ENCODE measurements around the gene HSPB9.

- TF ChIP-seq, protein P1, sequence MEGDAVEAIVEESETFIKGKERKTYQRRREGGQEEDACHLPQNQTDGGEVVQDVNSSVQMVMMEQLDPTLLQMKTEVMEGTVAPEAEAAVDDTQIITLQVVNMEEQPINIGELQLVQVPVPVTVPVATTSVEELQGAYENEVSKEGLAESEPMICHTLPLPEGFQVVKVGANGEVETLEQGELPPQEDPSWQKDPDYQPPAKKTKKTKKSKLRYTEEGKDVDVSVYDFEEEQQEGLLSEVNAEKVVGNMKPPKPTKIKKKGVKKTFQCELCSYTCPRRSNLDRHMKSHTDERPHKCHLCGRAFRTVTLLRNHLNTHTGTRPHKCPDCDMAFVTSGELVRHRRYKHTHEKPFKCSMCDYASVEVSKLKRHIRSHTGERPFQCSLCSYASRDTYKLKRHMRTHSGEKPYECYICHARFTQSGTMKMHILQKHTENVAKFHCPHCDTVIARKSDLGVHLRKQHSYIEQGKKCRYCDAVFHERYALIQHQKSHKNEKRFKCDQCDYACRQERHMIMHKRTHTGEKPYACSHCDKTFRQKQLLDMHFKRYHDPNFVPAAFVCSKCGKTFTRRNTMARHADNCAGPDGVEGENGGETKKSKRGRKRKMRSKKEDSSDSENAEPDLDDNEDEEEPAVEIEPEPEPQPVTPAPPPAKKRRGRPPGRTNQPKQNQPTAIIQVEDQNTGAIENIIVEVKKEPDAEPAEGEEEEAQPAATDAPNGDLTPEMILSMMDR (tag by site-specific recombination; IDR thresholded peaks at IDR 0.05) = no peak
- no peak for TF ChIP-seq ZNF274 (IDR thresholded peaks at IDR 0.05; ENCODE audit: low read length)
- TF ChIP-seq ZNF274 (tag by site-specific recombination; IDR thresholded peaks at IDR 0.05; ENCODE audit: borderline replicate concordance) = no peak
- TF ChIP-seq PRDM1 (tag by site-specific recombination; IDR thresholded peaks at IDR 0.05) = no peak
- TF ChIP-seq ZNF394 (tag by site-specific recombination; IDR thresholded peaks at IDR 0.05; ENCODE audit: borderline replicate concordance) = no peak
- TF ChIP-seq ZNF664 (tag by site-specific recombination; IDR thresholded peaks at IDR 0.05) = no peak
- TF ChIP-seq ZNF280C (tag by site-specific recombination; IDR thresholded peaks at IDR 0.05) = no peak
- no peak for TF ChIP-seq SP3 (tag by site-specific recombination; IDR thresholded peaks at IDR 0.05)
- TF ChIP-seq ZNF140 (tag by site-specific recombination; IDR thresholded peaks at IDR 0.05) = no peak
- TF ChIP-seq YY1 (tag by site-specific recombination; IDR thresholded peaks at IDR 0.05) = no peak
- no peak for TF ChIP-seq ZNF133 (tag by site-specific recombination; IDR thresholded peaks at IDR 0.05)
- TF ChIP-seq ZNF585B (tag by site-specific recombination; IDR thresholded peaks at IDR 0.05) = no peak
Observed at GRCh38 chr17:42153919-42154742, 31.5 kb downstream of the HSPB9 start.

Measured in HEK293 (cell line).